ENCODE data around the gene LSM3. TPM values are rescaled to one million over a fixed set of nuclear protein-coding genes. Genes with fewer than 3 reads are reported as not detected.

The LSM3 gene
- total RNA-seq, 1 experiment from 2014 or later: 17.4 TPM

- TF ChIP-seq POLR2AphosphoS5 (IDR thresholded peaks at IDR 0.05; ENCODE audit: low read depth, low read length): no peak
- no peak for TF ChIP-seq MAX (IDR thresholded peaks at IDR 0.05)
- TF ChIP-seq, protein P1, sequence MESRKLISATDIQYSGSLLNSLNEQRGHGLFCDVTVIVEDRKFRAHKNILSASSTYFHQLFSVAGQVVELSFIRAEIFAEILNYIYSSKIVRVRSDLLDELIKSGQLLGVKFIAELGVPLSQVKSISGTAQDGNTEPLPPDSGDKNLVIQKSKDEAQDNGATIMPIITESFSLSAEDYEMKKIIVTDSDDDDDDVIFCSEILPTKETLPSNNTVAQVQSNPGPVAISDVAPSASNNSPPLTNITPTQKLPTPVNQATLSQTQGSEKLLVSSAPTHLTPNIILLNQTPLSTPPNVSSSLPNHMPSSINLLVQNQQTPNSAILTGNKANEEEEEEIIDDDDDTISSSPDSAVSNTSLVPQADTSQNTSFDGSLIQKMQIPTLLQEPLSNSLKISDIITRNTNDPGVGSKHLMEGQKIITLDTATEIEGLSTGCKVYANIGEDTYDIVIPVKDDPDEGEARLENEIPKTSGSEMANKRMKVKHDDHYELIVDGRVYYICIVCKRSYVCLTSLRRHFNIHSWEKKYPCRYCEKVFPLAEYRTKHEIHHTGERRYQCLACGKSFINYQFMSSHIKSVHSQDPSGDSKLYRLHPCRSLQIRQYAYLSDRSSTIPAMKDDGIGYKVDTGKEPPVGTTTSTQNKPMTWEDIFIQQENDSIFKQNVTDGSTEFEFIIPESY (IDR thresholded peaks at IDR 0.05; ENCODE audit: extremely low read depth, insufficient replicate concordance, low read length): no peak
- TF ChIP-seq JUND (IDR thresholded peaks at IDR 0.05): no peak
Measured at GRCh38 chr3:14210290-14210688, 31.7 kb downstream of the LSM3 start (continued).

GRCh38 chr3:14210843-14211594, 32.4 kb downstream of the LSM3 start:
- H4K20me1 ChIP-seq (ENCODE audit: insufficient read depth): no peaks in the 10 kb centered on the region
- H3K4me2 ChIP-seq (ENCODE audit: low read length): no peak overlapping the region
- ChIA-PET CTCF (interaction anchor here (2.5 kb wide), 1 partner anchor 8 kb away, joined by 11 read pairs; no protein-coding TSS in a partner anchor), POLR2A (no interaction called here), RAD21 (ENCODE audit: low non-redundant PET in 1 of 2, low total read pairs in 2 of 2, uncharacterized antibody in 2 of 2, unreplicated experiment in 2 of 2) (no interaction called here)
- no peak overlapping the region for H2AFZ ChIP-seq (ENCODE audit: low read depth, low read length, poor library complexity, severe bottlenecking)
- H3K4me1 ChIP-seq (ENCODE audit: control insufficient read depth in 1 of 2, insufficient read depth in 2 of 2, low read length in 2 of 2): no peaks in the 10 kb centered on the region
- H3K9me2 ChIP-seq (ENCODE audit: insufficient read depth): no peaks in the 10 kb centered on the region
- H3K9me3 ChIP-seq (ENCODE audit: control insufficient read depth in 1 of 2, insufficient read depth in 1 of 2, low read depth in 1 of 2, low read length in 2 of 2): no peaks in the 10 kb centered on the region
- no TSS peak for BruUV-seq (replicated peaks)
- no peak for ATAC-seq
- no peak overlapping the region for H3K9ac ChIP-seq (ENCODE audit: low read length)
- H3K27ac ChIP-seq (ENCODE audit: low read depth, low read length): no peak overlapping the region
- intact Hi-C loops (cut with micrococcal nuclease): no loop called here
- DNase-seq (ENCODE audit: low read depth, low spot score): no peak
- H3K79me2 ChIP-seq (ENCODE audit: insufficient read depth, low read length): no peaks in the 10 kb centered on the region
- H3K36me3 ChIP-seq (ENCODE audit: control insufficient read depth in 1 of 2, insufficient read depth in 2 of 2, low read length in 2 of 2): no peaks in the 10 kb centered on the region
- no peak overlapping the region for H3K4me3 ChIP-seq (replicated peaks in 1 of 2; ENCODE audit: low read depth in 1 of 2, low read length in 2 of 2)
- no peaks in the 10 kb centered on the region for H3K27me3 ChIP-seq (ENCODE audit: insufficient read depth, low read length)
- no peak for TF ChIP-seq EZH2phosphoT487 (IDR thresholded peaks at IDR 0.05; ENCODE audit: borderline replicate concordance)
- no peak for TF ChIP-seq ZNF274 (IDR thresholded peaks at IDR 0.05; ENCODE audit: low read depth, low read length)
- no peak for TF ChIP-seq JUND (IDR thresholded peaks at IDR 0.05)
- TF ChIP-seq SRF (IDR thresholded peaks at IDR 0.05; ENCODE audit: low read depth): no peak
- no peak for TF ChIP-seq CTCF (IDR thresholded peaks at IDR 0.05 in 2 of 3, conservative IDR thresholded peaks at IDR 0.05 in 1 of 3; ENCODE audit: borderline replicate concordance in 1 of 3, insufficient read depth in 1 of 3, low read depth in 2 of 3, low read length in 2 of 3)
- no peak for TF ChIP-seq SP1 (IDR thresholded peaks at IDR 0.05; ENCODE audit: low read depth)
- TF ChIP-seq EGR1 (IDR thresholded peaks at IDR 0.05; ENCODE audit: low read depth): no peak
- no peak for TF ChIP-seq CBX3 (IDR thresholded peaks at IDR 0.05; ENCODE audit: low read depth)
- TF ChIP-seq ELF1 (IDR thresholded peaks at IDR 0.05; ENCODE audit: borderline replicate concordance, low read depth): no peak
- TF ChIP-seq REST (IDR thresholded peaks at IDR 0.05; ENCODE audit: low read depth): no peak
- no peak for TF ChIP-seq YY1 (IDR thresholded peaks at IDR 0.05; ENCODE audit: extremely low read depth, insufficient replicate concordance, low read depth, low read length)
- TF ChIP-seq TCF7L2 (IDR thresholded peaks at IDR 0.05; ENCODE audit: borderline replicate concordance, extremely low read depth, insufficient read depth, insufficient read length): no peak
- no peak for TF ChIP-seq SIN3A (IDR thresholded peaks at IDR 0.05; ENCODE audit: low read depth)
- TF ChIP-seq MAX (IDR thresholded peaks at IDR 0.05): no peak

Data from HCT116 (cell line).